Activated naive CD8-positive, alpha-beta T cell treated with anti-CD3 and anti-CD28 coated beads, Interleukin-2, amount 50 U/mL, for 24 hours (primary cell): ENCODE data around the gene KCNMB4.

Source experiments
- ATAC-seq: fragments of 150-1000 bp; cut with Tn5 transposase; one replicate; pipeline ENCODE4 v1.10.0; 2021
- DNase-seq: peaks from one replicate; pipeline ENCODE4 v3.0.0; 2021
- H3K27ac Mint-ChIP-seq: one replicate; pipeline ENCODE4 v1.8.0; 2021; ENCODE audit warnings: mild to moderate bottlenecking, mixed read lengths
- H3K27me3 Mint-ChIP-seq: one replicate; pipeline ENCODE4 v1.8.0; 2021; ENCODE audit warnings: mixed read lengths
- H3K36me3 Mint-ChIP-seq: one replicate; pipeline ENCODE4 v1.8.0; 2021; ENCODE audit warnings: low read depth, mixed read lengths
- H3K4me1 Mint-ChIP-seq: one replicate; pipeline ENCODE4 v1.8.0; 2021; ENCODE audit warnings: mixed read lengths
- H3K4me3 Mint-ChIP-seq: one replicate; pipeline ENCODE4 v1.8.0; 2021; ENCODE audit warnings: mild to moderate bottlenecking, moderate library complexity, mixed read lengths
- H3K9me3 Mint-ChIP-seq: one replicate; pipeline ENCODE4 v1.8.0; 2021; ENCODE audit warnings: mixed read lengths

KCNMB4 gene

DNA sequence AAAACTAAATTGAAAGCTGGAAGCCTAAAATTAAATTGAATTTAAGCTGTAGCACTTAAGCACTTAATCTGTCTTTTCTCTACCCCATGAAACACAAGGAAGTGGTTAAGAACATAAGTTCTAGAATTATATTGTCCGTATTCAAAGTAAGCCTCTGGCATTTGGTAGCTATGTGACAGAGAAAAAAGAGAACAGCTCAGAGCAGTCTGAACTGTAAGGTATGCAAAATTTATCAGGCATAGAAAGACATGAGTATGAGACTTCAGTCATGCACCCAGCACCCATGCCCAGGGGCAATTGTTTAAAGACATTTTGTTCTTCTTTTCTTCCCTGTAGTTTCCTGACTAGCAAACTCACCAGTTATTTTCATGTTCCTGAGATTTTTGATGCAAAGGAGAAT is 116.7 kb downstream of the KCNMB4 start:
- no peaks in the 10 kb centered on the region for H3K4me1 Mint-ChIP-seq
- no peak for ATAC-seq

More for the DNA sequence above, 116.7 kb downstream of the KCNMB4 start:
- Mint-ChIP-seq H3K27ac (no peak overlapping the region), H3K4me3 (no peak overlapping the region), H3K27me3 (peaks cover 12% of the 10 kb centered on the region), H3K9me3 (no peaks in the 10 kb centered on the region), H3K36me3 (no peaks in the 10 kb centered on the region)
- no peak for DNase-seq
